ENCODE data around the gene GHDC. TPM values are rescaled to one million over a fixed set of nuclear protein-coding genes. Genes with fewer than 3 reads are reported as not detected.
"Not testable (repeated sequence)": the region's sequence is repeated elsewhere in the genome, so short reads cannot be mapped to it uniquely, and the experiment has no call there.

GHDC gene
- total RNA-seq, 4 donors from 2014 or later: 8.2 to 26.8 (median 17.5) TPM

- TF ChIP-seq POLR2A (IDR thresholded peaks at IDR 0.05): no peak
- TF ChIP-seq CTCF (IDR thresholded peaks at IDR 0.05): no peak
- intact Hi-C loops (cut with DNase I; ENCODE audit: low total_unique reads): no loop called here
These were observed 3.6 kb downstream of the GHDC start for GRCh38 chr17:42190491-42191274.

GRCh38 chr17:42189651-42189965 is 4.7 kb downstream of the GHDC start:
- Histone ChIP-seq H3K27ac (no peak overlapping the region), H3K4me1 (peaks cover 0 to 7% of the 10 kb centered on the region in 2 donors), H3K4me3 (no peak overlapping the region), H3K27me3 (no peaks in the 10 kb centered on the region), H3K9me3 (no peaks in the 10 kb centered on the region), H3K36me3 (no peaks in the 10 kb centered on the region)
- no peak for DNase-seq
- intact Hi-C loops (cut with DNase I; ENCODE audit: low total_unique reads): no loop called here
- TF ChIP-seq CTCF (IDR thresholded peaks at IDR 0.05) (no peak), POLR2A (IDR thresholded peaks at IDR 0.05) (no peak)

More at GRCh38 chr17:42190491-42191274, 3.6 kb downstream of the GHDC start:
- H3K9me3 ChIP-seq: no peaks in the 10 kb centered on the region
- no peak overlapping the region for H3K27ac ChIP-seq
- H3K27me3 ChIP-seq: no peaks in the 10 kb centered on the region
- no peaks in the 10 kb centered on the region for H3K36me3 ChIP-seq
- H3K4me3 ChIP-seq: no peak overlapping the region
- no peak for DNase-seq
- H3K4me1 ChIP-seq: peaks cover 0 to 7% of the 10 kb centered on the region in 2 donors

GRCh38 chr17:42188749-42189650 is 5.3 kb downstream of the GHDC start:
- H3K4me1 ChIP-seq: peaks cover 0 to 7% of the 10 kb centered on the region in 2 donors
- DNase-seq: no peak

GRCh38 chr17:42187833-42188232 is 6.5 kb downstream of the GHDC start:
- no peaks in the 10 kb centered on the region for H3K36me3 ChIP-seq
- intact Hi-C loops (cut with DNase I; ENCODE audit: low total_unique reads): no loop called here
- H3K4me3 ChIP-seq: no peak overlapping the region
- no peak for DNase-seq
- no peak overlapping the region for H3K27ac ChIP-seq
- H3K27me3 ChIP-seq: no peaks in the 10 kb centered on the region
- H3K9me3 ChIP-seq: no peaks in the 10 kb centered on the region
- H3K4me1 ChIP-seq: peaks cover 0 to 6% of the 10 kb centered on the region in 2 donors
- TF ChIP-seq POLR2A (IDR thresholded peaks at IDR 0.05) (no peak), CTCF (IDR thresholded peaks at IDR 0.05) (no peak)

More at GRCh38 chr17:42188749-42189650, 5.3 kb downstream of the GHDC start:
- Histone ChIP-seq H3K36me3 (no peaks in the 10 kb centered on the region), H3K27me3 (no peaks in the 10 kb centered on the region), H3K9me3 (no peaks in the 10 kb centered on the region), H3K4me3 (no peak overlapping the region), H3K27ac (no peak overlapping the region)
- intact Hi-C loops (cut with DNase I; ENCODE audit: low total_unique reads): no loop called here
- TF ChIP-seq POLR2A (IDR thresholded peaks at IDR 0.05): no peak
- no peak for TF ChIP-seq CTCF (IDR thresholded peaks at IDR 0.05)

GRCh38 chr17:42186191-42186590 is 8.1 kb downstream of the GHDC start:
- H3K27ac ChIP-seq; H3K9me3 ChIP-seq; intact Hi-C loops (cut with DNase I; ENCODE audit: low total_unique reads): not testable (repeated sequence)

More at GRCh38 chr17:42186191-42186590, 8.1 kb downstream of the GHDC start:
- not testable (repeated sequence) for DNase-seq, H3K27me3 ChIP-seq, H3K4me3 ChIP-seq, H3K4me1 ChIP-seq, H3K36me3 ChIP-seq

All from uterus (tissue), 4 donors.